Uterus (tissue), 2 donors: ENCODE measurements around the gene RABGGTA.

Experiments used
- POLR2A ChIP-seq, 2 donors: fragments of 450-650 bp; IDR thresholded peaks; one replicate each; pipeline ENCODE4 v1.6.1; 2016; ENCODE audit warnings: antibody characterized with exemption in 2 of 2, mild to moderate bottlenecking in 1 of 2, moderate library complexity in 1 of 2
- TF ChIP-seq, protein P1 (sequence below), 4 experiments: fragments of 200-600 bp in 2 of 4; fragments of 450-650 bp in 2 of 4; sonication (generic) in 2 of 4; IDR thresholded peaks; one replicate each; pipeline ENCODE4 v1.5.1; 2016 to 2019; ENCODE audit warnings: antibody characterized with exemption in 4 of 4, mild to moderate bottlenecking in 2 of 4, moderate library complexity in 1 of 4

DNA sequence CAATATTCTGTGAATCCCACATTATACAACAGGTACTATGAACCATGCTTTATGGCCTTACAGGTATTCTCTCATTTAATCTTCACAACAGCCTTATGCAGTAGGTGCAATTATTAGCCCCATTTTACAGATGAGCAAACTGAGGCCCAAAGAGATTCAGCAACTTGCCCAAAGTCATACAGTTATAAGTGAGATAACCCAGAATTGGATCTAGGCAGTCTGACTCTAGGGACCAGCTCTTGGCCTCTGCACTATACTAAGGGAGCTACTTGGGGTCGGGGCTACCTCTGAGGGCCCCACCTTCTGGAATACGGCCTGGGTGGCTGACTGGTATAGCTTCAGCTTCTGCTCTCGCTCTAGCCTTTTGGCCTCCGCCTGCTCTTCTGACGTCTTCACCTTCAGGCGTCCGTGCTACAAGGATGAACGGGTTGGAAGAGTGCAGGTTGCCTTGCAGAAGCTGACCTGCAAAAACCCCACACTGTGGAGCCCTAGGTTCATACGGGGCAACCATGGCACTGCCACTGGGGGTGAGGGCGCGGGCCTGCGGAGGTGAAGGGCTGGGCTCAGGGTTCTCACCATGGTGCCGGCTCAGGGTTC is 762 bp downstream of the RABGGTA start:
- no peak for TF ChIP-seq POLR2A (IDR thresholded peaks at IDR 0.05)
- TF ChIP-seq, protein P1, sequence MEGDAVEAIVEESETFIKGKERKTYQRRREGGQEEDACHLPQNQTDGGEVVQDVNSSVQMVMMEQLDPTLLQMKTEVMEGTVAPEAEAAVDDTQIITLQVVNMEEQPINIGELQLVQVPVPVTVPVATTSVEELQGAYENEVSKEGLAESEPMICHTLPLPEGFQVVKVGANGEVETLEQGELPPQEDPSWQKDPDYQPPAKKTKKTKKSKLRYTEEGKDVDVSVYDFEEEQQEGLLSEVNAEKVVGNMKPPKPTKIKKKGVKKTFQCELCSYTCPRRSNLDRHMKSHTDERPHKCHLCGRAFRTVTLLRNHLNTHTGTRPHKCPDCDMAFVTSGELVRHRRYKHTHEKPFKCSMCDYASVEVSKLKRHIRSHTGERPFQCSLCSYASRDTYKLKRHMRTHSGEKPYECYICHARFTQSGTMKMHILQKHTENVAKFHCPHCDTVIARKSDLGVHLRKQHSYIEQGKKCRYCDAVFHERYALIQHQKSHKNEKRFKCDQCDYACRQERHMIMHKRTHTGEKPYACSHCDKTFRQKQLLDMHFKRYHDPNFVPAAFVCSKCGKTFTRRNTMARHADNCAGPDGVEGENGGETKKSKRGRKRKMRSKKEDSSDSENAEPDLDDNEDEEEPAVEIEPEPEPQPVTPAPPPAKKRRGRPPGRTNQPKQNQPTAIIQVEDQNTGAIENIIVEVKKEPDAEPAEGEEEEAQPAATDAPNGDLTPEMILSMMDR (IDR thresholded peaks at IDR 0.05), result no peak
